Fibroblast of mammary gland (primary cell): ENCODE results near the gene EGR2.

Experiments
- DNase-seq: peaks from one replicate; pipeline ENCODE4 v3.0.0-alpha.2; 2010; ENCODE audit warnings: low read depth
- H3K4me3 ChIP-seq: 2 replicates; pipeline ENCODE4 v1.5.1; 2011; ENCODE audit warnings: low read depth, mild to moderate bottlenecking, low read length, moderate library complexity; ENCODE audit not compliant: control insufficient read depth
- CTCF ChIP-seq: conservative IDR thresholded peaks from 2 replicates; pipeline ENCODE4 v1.5.1; 2011; ENCODE audit warnings: low read depth, low read length, inconsistent platforms; ENCODE audit not compliant: control insufficient read depth, insufficient read depth

The EGR2 gene

GRCh38 chr10:62853710-62854109, 37.5 kb upstream of the EGR2 start:
- DNase-seq: peak; percentile 47
- no peak overlapping the region for H3K4me3 ChIP-seq

DNA sequence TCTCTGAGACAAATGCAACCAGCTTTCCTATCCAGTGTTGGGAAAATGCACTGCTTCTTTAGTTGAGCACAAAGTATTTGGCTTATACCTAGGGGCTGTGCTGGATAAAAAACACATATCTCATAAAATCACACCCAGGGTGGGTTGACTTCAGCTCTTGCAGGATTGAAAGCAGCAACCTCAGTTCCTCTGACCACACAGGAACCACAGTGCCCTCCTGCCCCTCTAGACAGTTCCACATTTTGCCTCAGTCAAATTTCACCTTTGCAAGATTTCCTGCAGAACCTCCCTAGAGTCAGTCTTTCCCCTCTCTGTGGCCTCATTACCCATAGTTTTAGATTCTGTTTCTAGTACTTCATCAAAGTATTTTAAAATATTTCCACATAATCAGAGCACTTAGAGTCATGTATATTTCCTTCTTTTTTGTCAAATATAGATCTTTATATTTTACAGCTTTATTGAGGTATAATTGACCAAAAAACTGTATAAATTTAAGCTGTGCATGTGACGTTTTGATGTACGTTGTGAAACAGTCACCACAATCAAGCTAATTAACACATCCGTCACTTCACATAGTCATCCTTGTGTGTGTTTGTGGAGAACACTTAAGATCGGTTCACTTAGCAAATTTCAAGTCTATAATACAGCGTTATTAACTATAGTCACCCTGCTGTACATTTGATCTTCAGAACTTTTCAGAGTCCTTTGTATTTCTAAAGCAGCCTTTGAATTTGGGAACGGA, 37.0 kb upstream of the EGR2 start:
- no peak for DNase-seq
- H3K4me3 ChIP-seq: no peak overlapping the region
- TF ChIP-seq CTCF: no peak

More at GRCh38 chr10:62853710-62854109, 37.5 kb upstream of the EGR2 start:
- no peak for TF ChIP-seq CTCF

- TF ChIP-seq CTCF: peak; percentile 45
- DNase-seq: peak; percentile 42
- H3K4me3 ChIP-seq: no peak overlapping the region
Measured at GRCh38 chr10:62851442-62851841, 35.3 kb upstream of the EGR2 start.

- no peak for DNase-seq
- H3K4me3 ChIP-seq: no peak overlapping the region
- no peak for TF ChIP-seq CTCF
Measured at GRCh38 chr10:62850646-62851045, 34.5 kb upstream of the EGR2 start.

GRCh38 chr10:62847433-62847832, 31.3 kb upstream of the EGR2 start:
- TF ChIP-seq CTCF: no peak
- DNase-seq: no peak
- H3K4me3 ChIP-seq: no peak overlapping the region

GRCh38 chr10:62844280-62845011, 28.3 kb upstream of the EGR2 start:
- no peak overlapping the region for H3K4me3 ChIP-seq
- no peak for DNase-seq
- TF ChIP-seq CTCF: no peak
